GM19372 (cell line): ENCODE data around the gene TXNDC9.
A peak's percentile ranks its signal among the peaks of the same experiment; 100 is the strongest.
"Not testable (repeated sequence)": the region's sequence is repeated elsewhere in the genome, so short reads cannot be mapped to it uniquely, and the experiment has no call there.

Experiments
- ATAC-seq: cut with Tn5 transposase; IDR thresholded peaks from one replicate; pipeline ENCODE4 v1.9.1; 2021; ENCODE audit warnings: mild to moderate bottlenecking, low read depth, moderate library complexity; ENCODE audit not compliant: unreplicated experiment

TXNDC9 gene

GRCh38 chr2:99337113-99338028 lies 1.2 kb upstream of the TXNDC9 start, which contains the start of gene EIF5B:
Gene EIF5B (plus strand): TSS chr2:99337389. CDS start chr2:99337555, 166 bp downstream.
- ATAC-seq: peak; percentile 58

GRCh38 chr2:99336804-99337112 lies 625 bp upstream of the TXNDC9 start:
- ATAC-seq: peak; percentile 2

GRCh38 chr2:99325384-99325783 lies 10.7 kb downstream of the TXNDC9 start:
- ATAC-seq: no peak

GRCh38 chr2:99317873-99318200 lies 18.3 kb downstream of the TXNDC9 start:
- ATAC-seq: not testable (repeated sequence)

GRCh38 chr2:99317161-99317872 lies 18.8 kb downstream of the TXNDC9 start:
- ATAC-seq: no peak

GRCh38 chr2:99301097-99301496 lies 35.0 kb downstream of the TXNDC9 start, which contains the start of gene LYG1:
Gene LYG1 (minus strand): TSS chr2:99301197. CDS start chr2:99295670, 5,527 bp downstream.
- not testable (repeated sequence) for ATAC-seq

- no peak for ATAC-seq
Observed at GRCh38 chr2:99299580-99299979, 36.6 kb downstream of the TXNDC9 start.

- ATAC-seq: no peak
Observed at GRCh38 chr2:99297994-99298393, 38.1 kb downstream of the TXNDC9 start.

- no peak for ATAC-seq
Observed at GRCh38 chr2:99285526-99285925, 50.6 kb downstream of the TXNDC9 start.

- no peak for ATAC-seq
Observed at GRCh38 chr2:99279969-99280695, 56.0 kb downstream of the TXNDC9 start.

GRCh38 chr2:99278793-99279291 lies 57.3 kb downstream of the TXNDC9 start:
- no peak for ATAC-seq

GRCh38 chr2:99278195-99278765 lies 57.9 kb downstream of the TXNDC9 start:
- not testable (repeated sequence) for ATAC-seq

- ATAC-seq: no peak
Observed at GRCh38 chr2:99275882-99276281, 60.3 kb downstream of the TXNDC9 start.
